WI38 (cell line): ENCODE data around the gene DPH3.

Experiments used
- H3K4me3 ChIP-seq: 2 replicates; pipeline ENCODE4 v1.5.1; 2011; ENCODE audit warnings: low read depth, mild to moderate bottlenecking, control low read depth, low read length
- CTCF ChIP-seq: IDR thresholded peaks from 2 replicates; pipeline ENCODE4 v1.5.1; 2012; ENCODE audit warnings: low read depth, mild to moderate bottlenecking, control low read depth, low read length

DPH3 gene

GRCh38 chr3:16289144-16289889, 24.6 kb upstream of the DPH3 start:
- TF ChIP-seq CTCF: no peak
- no peak overlapping the region for H3K4me3 ChIP-seq

- TF ChIP-seq CTCF: no peak
- no peak overlapping the region for H3K4me3 ChIP-seq
Measured at GRCh38 chr3:16288664-16289063, 23.9 kb upstream of the DPH3 start.

- no peak for TF ChIP-seq CTCF
- H3K4me3 ChIP-seq: no peak overlapping the region
Measured at GRCh38 chr3:16286751-16287543, 22.2 kb upstream of the DPH3 start.

- TF ChIP-seq CTCF: no peak
- no peak overlapping the region for H3K4me3 ChIP-seq
Measured at GRCh38 chr3:16286161-16286560, 21.4 kb upstream of the DPH3 start.

- TF ChIP-seq CTCF: no peak
- no peak overlapping the region for H3K4me3 ChIP-seq
Measured at GRCh38 chr3:16284633-16285032, 19.9 kb upstream of the DPH3 start.

GRCh38 chr3:16280671-16281070, 15.9 kb upstream of the DPH3 start:
- no peak for TF ChIP-seq CTCF
- H3K4me3 ChIP-seq: no peak overlapping the region
